HG03025 (cell line): ENCODE results near the gene RPS27L.
"Not testable (repeated sequence)": the region's sequence is repeated elsewhere in the genome, so short reads cannot be mapped to it uniquely, and the experiment has no call there.

Source experiments
- ATAC-seq: cut with Tn5 transposase; IDR thresholded peaks from one replicate; pipeline ENCODE4 v1.9.1; 2021; ENCODE audit warnings: mild to moderate bottlenecking, moderate library complexity; ENCODE audit not compliant: unreplicated experiment, low FRiP score

The RPS27L gene

DNA sequence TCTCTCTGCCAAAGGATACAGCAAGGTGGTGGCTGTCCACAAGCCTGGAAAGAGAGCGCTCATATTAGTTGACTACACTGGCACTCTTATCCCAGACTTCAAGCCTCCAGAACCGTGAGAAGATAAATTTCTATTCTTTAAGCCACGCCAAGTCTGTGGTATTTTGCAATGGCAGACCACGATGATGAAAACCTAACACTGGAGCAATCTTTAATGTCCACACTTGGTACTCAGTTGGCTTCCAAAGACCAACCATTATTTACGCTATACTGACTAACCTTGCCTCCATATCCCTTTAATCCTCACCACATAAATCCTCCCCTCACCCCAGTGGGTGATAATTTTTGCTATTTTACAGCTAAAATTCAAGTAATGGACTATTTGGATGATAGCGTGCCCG lies 52.5 kb downstream of the RPS27L start:
- no peak for ATAC-seq

DNA sequence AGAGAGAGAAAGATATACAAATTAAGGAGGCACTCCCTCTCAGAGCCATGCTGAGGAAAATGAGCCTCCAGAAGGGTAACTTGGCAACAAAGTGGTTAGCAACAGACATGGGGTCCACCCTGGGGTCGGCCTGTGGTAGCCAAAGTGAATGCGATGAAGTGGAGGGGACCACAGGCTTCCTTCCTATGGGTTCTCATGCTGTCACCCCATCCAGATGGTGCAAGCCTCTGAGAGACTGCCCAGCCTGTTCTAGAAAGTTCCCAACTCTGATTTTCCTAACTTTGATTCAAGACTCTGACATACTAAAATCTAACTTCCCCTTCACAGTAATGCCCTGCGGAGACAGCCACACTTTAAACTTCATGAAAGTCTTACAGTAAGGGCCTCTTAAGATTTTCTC lies 53.9 kb downstream of the RPS27L start:
- ATAC-seq, result no peak

DNA sequence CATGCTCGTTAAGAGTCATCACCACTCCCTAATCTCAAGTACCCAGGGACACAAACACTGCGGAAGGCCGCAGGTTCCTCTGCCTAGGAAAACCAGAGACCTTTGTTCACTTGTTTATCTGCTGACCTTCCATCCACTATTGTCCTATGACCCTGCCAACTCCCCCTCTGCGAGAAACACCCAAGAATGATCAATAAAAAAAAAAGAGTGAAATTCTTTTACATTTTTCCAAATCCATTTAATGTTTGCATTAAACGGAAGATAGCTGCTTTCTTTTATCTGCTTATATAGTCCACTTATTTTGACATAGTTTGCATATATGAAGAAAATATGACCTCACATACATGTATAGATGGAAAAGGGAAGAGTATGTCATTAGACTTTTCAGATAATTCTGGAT lies 57.7 kb downstream of the RPS27L start:
- not testable (repeated sequence) for ATAC-seq

DNA sequence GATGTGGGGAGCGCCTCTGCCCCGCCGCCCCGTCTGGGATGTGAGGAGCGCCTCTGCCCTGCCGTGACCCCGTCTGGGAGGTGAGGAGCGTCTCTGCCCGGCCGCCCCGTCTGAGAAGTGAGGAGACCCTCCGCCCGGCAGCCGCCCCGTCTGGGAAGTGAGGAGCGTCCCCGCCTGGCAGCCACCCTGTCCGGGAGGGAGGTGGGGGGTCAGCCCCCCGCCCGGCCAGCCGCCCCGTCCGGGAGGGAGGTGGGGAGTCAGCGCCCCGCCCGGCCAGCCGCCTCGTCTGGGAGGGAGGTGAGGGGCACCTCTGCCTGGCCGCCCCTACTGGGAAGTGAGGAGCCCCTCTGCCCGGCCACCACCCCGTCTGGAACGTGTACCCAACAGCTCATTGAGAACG lies 58.4 kb downstream of the RPS27L start:
- not testable (repeated sequence) for ATAC-seq
